ENCODE results near the gene LRRTM3. TPM values are rescaled to one million over a fixed set of nuclear protein-coding genes. Genes with fewer than 3 reads are reported as not detected.

The LRRTM3 gene
- total and polyA plus RNA-seq, 7 donors: 0.01 to 0.03 TPM; not detected in 5

DNA sequence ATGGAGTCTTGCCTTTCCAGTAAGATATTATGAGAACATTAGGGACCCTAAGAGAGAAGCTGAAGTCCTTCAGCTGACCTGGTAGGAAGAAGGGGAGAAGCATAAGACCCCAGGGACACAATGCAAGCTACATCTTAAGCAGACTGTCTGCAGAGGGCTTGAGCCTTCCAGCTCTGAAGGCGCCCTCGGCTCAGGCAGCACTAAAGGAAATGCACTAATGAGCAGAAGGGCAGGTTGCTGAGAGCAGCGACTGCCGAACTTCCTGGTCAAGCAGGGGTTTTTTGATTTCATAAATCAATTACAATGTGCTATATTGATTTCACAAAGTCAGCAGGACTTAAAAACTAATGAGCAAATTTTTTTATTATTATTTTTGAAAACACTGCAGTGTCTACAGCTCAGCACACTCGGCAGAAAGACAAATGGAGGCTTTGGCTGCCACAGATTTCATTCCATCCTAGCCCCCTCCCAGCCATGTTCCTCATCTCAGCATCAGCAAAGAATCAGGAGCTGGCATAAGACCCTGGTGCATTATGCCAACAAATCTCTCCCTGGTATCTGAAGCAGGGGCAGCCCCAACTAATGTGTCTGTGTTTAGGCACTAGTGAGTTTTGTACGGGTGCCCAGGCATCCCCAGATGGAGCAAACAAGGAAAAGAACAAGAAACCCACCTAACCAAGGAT lies 57.1 kb downstream of the LRRTM3 start:
- no peak for ATAC-seq

DNA sequence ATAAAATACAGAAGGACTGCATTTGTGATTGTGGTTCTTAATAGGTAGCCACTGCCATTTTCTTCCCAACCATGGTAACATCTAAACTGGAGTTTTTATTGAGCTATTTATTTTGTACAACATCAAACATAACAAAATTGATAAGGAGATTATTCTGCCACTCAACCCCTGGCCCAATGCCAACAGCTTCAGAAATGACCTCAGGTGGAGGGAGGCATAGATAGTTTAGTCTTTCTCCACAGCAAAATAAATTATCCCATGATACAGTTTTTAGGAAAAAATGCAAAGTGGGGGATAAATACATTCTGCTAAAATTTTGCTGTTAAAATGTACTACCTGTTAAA lies 57.6 kb downstream of the LRRTM3 start:
- TF ChIP-seq, protein P1, sequence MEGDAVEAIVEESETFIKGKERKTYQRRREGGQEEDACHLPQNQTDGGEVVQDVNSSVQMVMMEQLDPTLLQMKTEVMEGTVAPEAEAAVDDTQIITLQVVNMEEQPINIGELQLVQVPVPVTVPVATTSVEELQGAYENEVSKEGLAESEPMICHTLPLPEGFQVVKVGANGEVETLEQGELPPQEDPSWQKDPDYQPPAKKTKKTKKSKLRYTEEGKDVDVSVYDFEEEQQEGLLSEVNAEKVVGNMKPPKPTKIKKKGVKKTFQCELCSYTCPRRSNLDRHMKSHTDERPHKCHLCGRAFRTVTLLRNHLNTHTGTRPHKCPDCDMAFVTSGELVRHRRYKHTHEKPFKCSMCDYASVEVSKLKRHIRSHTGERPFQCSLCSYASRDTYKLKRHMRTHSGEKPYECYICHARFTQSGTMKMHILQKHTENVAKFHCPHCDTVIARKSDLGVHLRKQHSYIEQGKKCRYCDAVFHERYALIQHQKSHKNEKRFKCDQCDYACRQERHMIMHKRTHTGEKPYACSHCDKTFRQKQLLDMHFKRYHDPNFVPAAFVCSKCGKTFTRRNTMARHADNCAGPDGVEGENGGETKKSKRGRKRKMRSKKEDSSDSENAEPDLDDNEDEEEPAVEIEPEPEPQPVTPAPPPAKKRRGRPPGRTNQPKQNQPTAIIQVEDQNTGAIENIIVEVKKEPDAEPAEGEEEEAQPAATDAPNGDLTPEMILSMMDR (IDR thresholded peaks at IDR 0.05): no peak
- no peaks in the 10 kb centered on the region for H3K9me3 ChIP-seq
- no peak overlapping the region for H3K27ac ChIP-seq
- no peak overlapping the region for H3K4me3 ChIP-seq
- DNase-seq (no peak), ATAC-seq (no peak)
- H3K4me1 ChIP-seq: no peaks in the 10 kb centered on the region
- intact Hi-C loops (cut with DNase I): no loop called here
- no peaks in the 10 kb centered on the region for H3K36me3 ChIP-seq (ENCODE audit: insufficient read depth in 1 of 2, low read depth in 1 of 2)
- no peaks in the 10 kb centered on the region for H3K27me3 ChIP-seq (ENCODE audit: insufficient read depth in 3 of 3, low read length in 2 of 3)

More for the DNA sequence above, 57.1 kb downstream of the LRRTM3 start:
- intact Hi-C loops (cut with DNase I): no loop called here
- TF ChIP-seq, protein P1 (IDR thresholded peaks at IDR 0.05): no peak
- 40 to 58% (median 48%) methylated on average over 6 of the region's 6 CpGs for WGBS, 3 donors
- DNase-seq: no peak
- Histone ChIP-seq H3K4me3 (no peak overlapping the region), H3K27ac (no peak overlapping the region), H3K36me3 (ENCODE audit: insufficient read depth in 1 of 2, low read depth in 1 of 2) (no peaks in the 10 kb centered on the region), H3K4me1 (no peaks in the 10 kb centered on the region), H3K27me3 (ENCODE audit: insufficient read depth in 3 of 3, low read length in 2 of 3) (no peaks in the 10 kb centered on the region), H3K9me3 (no peaks in the 10 kb centered on the region)

DNA sequence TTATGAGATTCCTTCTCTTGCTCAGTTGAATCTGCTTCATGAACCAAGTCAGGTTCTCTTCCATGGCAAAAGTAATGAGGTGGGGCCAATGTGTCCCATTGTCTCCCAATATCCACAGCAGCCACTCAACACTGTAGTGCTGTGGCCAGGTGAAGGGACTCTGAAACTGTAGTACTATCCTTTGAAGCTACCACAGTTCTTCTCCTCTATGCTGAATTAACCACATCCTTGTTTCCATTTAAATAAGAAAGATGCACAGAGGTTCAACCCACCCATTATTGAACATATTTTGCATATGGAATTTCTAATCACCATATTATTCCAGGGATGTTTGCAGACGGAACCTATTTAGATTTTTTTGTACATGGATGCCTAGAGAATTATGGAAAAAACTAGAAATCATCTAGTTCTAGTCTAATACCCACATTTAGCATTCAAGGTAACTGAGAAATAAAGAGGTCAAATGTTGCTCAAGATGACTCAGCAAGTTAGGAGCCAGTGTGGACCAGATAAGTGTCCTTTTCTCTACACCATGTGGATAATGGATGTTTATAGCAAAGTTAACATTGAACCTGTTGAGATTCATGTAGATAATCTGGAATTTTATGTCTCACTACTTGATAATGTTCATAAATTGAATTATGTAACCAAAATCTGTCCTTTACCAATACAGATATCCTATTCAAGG lies 64.5 kb downstream of the LRRTM3 start:
- Histone ChIP-seq H3K36me3 (ENCODE audit: insufficient read depth in 1 of 2, low read depth in 1 of 2) (no peaks in the 10 kb centered on the region), H3K27me3 (ENCODE audit: insufficient read depth in 3 of 3, low read length in 2 of 3) (no peaks in the 10 kb centered on the region), H3K4me1 (no peaks in the 10 kb centered on the region), H3K27ac (no peak overlapping the region), H3K9me3 (no peaks in the 10 kb centered on the region), H3K4me3 (no peak overlapping the region)
- no peak for DNase-seq
- no peak for ATAC-seq
- intact Hi-C loops (cut with DNase I): no loop called here
- TF ChIP-seq, protein P1 (IDR thresholded peaks at IDR 0.05): no peak
- 92 to 100% (median 98%) methylated on average over 1 of the region's 1 CpG for WGBS, 3 donors

DNA sequence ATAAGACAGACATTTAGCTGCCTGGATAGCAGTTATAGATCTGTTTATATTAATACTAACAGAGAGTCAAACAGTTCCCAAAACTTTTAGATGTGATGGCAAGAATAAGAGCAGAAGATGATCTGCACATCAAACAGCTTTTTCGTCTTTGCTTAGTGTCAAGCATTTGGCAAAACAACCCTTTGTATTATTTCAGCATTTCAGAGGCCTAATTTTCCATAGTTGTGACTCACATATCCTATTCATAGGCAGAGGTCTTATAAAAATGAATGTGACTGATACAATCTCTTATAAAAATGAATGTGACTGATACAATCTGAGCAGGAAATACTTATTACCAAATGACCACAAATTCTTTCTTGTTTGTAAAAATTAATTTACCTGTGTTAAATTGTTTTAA lies 71.2 kb downstream of the LRRTM3 start:
- intact Hi-C loops (cut with DNase I): no loop called here
- TF ChIP-seq, protein P1 (IDR thresholded peaks at IDR 0.05): no peak
- WGBS, 3 donors: 49 to 72% (median 56%) methylated on average over 1 of the region's 1 CpG

More for the DNA sequence above, 71.2 kb downstream of the LRRTM3 start:
- H3K27me3 ChIP-seq (ENCODE audit: insufficient read depth in 3 of 3, low read length in 2 of 3): no peaks in the 10 kb centered on the region
- H3K4me3 ChIP-seq: no peak overlapping the region
- ATAC-seq (no peak), DNase-seq (no peak)
- no peaks in the 10 kb centered on the region for H3K4me1 ChIP-seq
- H3K36me3 ChIP-seq (ENCODE audit: insufficient read depth in 1 of 2, low read depth in 1 of 2): no peaks in the 10 kb centered on the region
- H3K9me3 ChIP-seq: no peaks in the 10 kb centered on the region
- no peak overlapping the region for H3K27ac ChIP-seq
